ENCODE results near the gene MYL4.
"Not testable (repeated sequence)": the region's sequence is repeated elsewhere in the genome, so short reads cannot be mapped to it uniquely, and the experiment has no call there.

MYL4 gene

GRCh38 chr17:47177261-47177660 is 31.9 kb upstream of the MYL4 start:
- H3K27me3 ChIP-seq (ENCODE audit: control insufficient read depth in 1 of 2, insufficient read depth in 2 of 2, low read length in 2 of 2), result no peaks in the 10 kb centered on the region
- no peak overlapping the region for H3K9ac ChIP-seq (ENCODE audit: low read length in 2 of 2)
- no peaks in the 10 kb centered on the region for H3K9me3 ChIP-seq (ENCODE audit: control insufficient read depth in 2 of 2, low read length in 2 of 2)
- peaks cover 2 to 3% of the 10 kb centered on the region in 2 donors for H3K36me3 ChIP-seq (ENCODE audit: control insufficient read depth in 2 of 2, insufficient read depth in 2 of 2, low read length in 2 of 2)
- H3K4me1 ChIP-seq (ENCODE audit: control insufficient read depth, insufficient read depth, low read length), result no peaks in the 10 kb centered on the region
- H3K4me3 ChIP-seq (ENCODE audit: low read length in 2 of 2), result no peak overlapping the region
- no peak overlapping the region for H3K27ac ChIP-seq (ENCODE audit: low read length)

GRCh38 chr17:47179141-47179540 is 30.0 kb upstream of the MYL4 start:
- H3K27ac ChIP-seq (ENCODE audit: low read length), result no peak overlapping the region

GRCh38 chr17:47180337-47180736 is 28.8 kb upstream of the MYL4 start:
- H3K4me1 ChIP-seq (ENCODE audit: control insufficient read depth, insufficient read depth, low read length), result no peaks in the 10 kb centered on the region
- peaks cover 0 to 3% of the 10 kb centered on the region in 2 donors for H3K36me3 ChIP-seq (ENCODE audit: control insufficient read depth in 2 of 2, insufficient read depth in 2 of 2, low read length in 2 of 2)
- no peaks in the 10 kb centered on the region for H3K9me3 ChIP-seq (ENCODE audit: control insufficient read depth in 2 of 2, low read length in 2 of 2)
- H3K4me3 ChIP-seq (ENCODE audit: low read length in 2 of 2), result no peak overlapping the region
- H3K27ac ChIP-seq (ENCODE audit: low read length), result no peak overlapping the region
- no peaks in the 10 kb centered on the region for H3K27me3 ChIP-seq (ENCODE audit: control insufficient read depth in 1 of 2, insufficient read depth in 2 of 2, low read length in 2 of 2)
- no peak overlapping the region for H3K9ac ChIP-seq (ENCODE audit: low read length in 2 of 2)

More at GRCh38 chr17:47179141-47179540, 30.0 kb upstream of the MYL4 start:
- Histone ChIP-seq H3K4me1 (ENCODE audit: control insufficient read depth, insufficient read depth, low read length) (no peaks in the 10 kb centered on the region), H3K27me3 (ENCODE audit: control insufficient read depth in 1 of 2, insufficient read depth in 2 of 2, low read length in 2 of 2) (no peaks in the 10 kb centered on the region), H3K36me3 (ENCODE audit: control insufficient read depth in 2 of 2, insufficient read depth in 2 of 2, low read length in 2 of 2) (peaks cover 0 to 3% of the 10 kb centered on the region in 2 donors), H3K9ac (ENCODE audit: low read length in 2 of 2) (no peak overlapping the region), H3K4me3 (ENCODE audit: low read length in 2 of 2) (no peak overlapping the region), H3K9me3 (ENCODE audit: control insufficient read depth in 2 of 2, low read length in 2 of 2) (no peaks in the 10 kb centered on the region)

- not testable (repeated sequence) for H3K36me3 ChIP-seq (ENCODE audit: control insufficient read depth in 2 of 2, insufficient read depth in 2 of 2, low read length in 2 of 2); H3K27ac ChIP-seq (ENCODE audit: low read length); H3K4me3 ChIP-seq (ENCODE audit: low read length in 2 of 2); H3K27me3 ChIP-seq (ENCODE audit: control insufficient read depth in 1 of 2, insufficient read depth in 2 of 2, low read length in 2 of 2); H3K9me3 ChIP-seq (ENCODE audit: control insufficient read depth in 2 of 2, low read length in 2 of 2); H3K9ac ChIP-seq (ENCODE audit: low read length in 2 of 2); H3K4me1 ChIP-seq (ENCODE audit: control insufficient read depth, insufficient read depth, low read length)
Observed at GRCh38 chr17:47180988-47181387, 28.2 kb upstream of the MYL4 start.

- Histone ChIP-seq H3K36me3 (ENCODE audit: control insufficient read depth in 2 of 2, insufficient read depth in 2 of 2, low read length in 2 of 2) (peaks cover 0 to 3% of the 10 kb centered on the region in 2 donors), H3K27ac (ENCODE audit: low read length) (no peak overlapping the region), H3K9me3 (ENCODE audit: control insufficient read depth in 2 of 2, low read length in 2 of 2) (no peaks in the 10 kb centered on the region), H3K4me3 (ENCODE audit: low read length in 2 of 2) (no peak overlapping the region), H3K27me3 (ENCODE audit: control insufficient read depth in 1 of 2, insufficient read depth in 2 of 2, low read length in 2 of 2) (no peaks in the 10 kb centered on the region), H3K9ac (ENCODE audit: low read length in 2 of 2) (no peak overlapping the region), H3K4me1 (ENCODE audit: control insufficient read depth, insufficient read depth, low read length) (no peaks in the 10 kb centered on the region)
Observed at GRCh38 chr17:47184681-47185080, 24.5 kb upstream of the MYL4 start.

- peak overlapping the region; percentile 97 for H3K27ac ChIP-seq (ENCODE audit: low read length)
- H3K4me3 ChIP-seq (ENCODE audit: low read length in 2 of 2), result peak overlapping the region; percentile 80 to 95
- no peaks in the 10 kb centered on the region for H3K4me1 ChIP-seq (ENCODE audit: control insufficient read depth, insufficient read depth, low read length)
- H3K36me3 ChIP-seq (ENCODE audit: control insufficient read depth in 2 of 2, insufficient read depth in 2 of 2, low read length in 2 of 2), result no peaks in the 10 kb centered on the region
- no peaks in the 10 kb centered on the region for H3K27me3 ChIP-seq (ENCODE audit: control insufficient read depth in 1 of 2, insufficient read depth in 2 of 2, low read length in 2 of 2)
- peak overlapping the region; percentile 98 to 99 for H3K9ac ChIP-seq (ENCODE audit: low read length in 2 of 2)
- no peaks in the 10 kb centered on the region for H3K9me3 ChIP-seq (ENCODE audit: control insufficient read depth in 2 of 2, low read length in 2 of 2)
Observed at GRCh38 chr17:47188271-47188875, 20.8 kb upstream of the MYL4 start.

- Histone ChIP-seq H3K4me3 (ENCODE audit: low read length in 2 of 2) (peak within 1 kb of the TSS; percentile 80 to 95), H3K4me1 (ENCODE audit: control insufficient read depth, insufficient read depth, low read length) (no peaks in the 10 kb centered on the region), H3K36me3 (ENCODE audit: control insufficient read depth in 2 of 2, insufficient read depth in 2 of 2, low read length in 2 of 2) (no peaks in the 10 kb centered on the region), H3K9me3 (ENCODE audit: control insufficient read depth in 2 of 2, low read length in 2 of 2) (no peaks in the 10 kb centered on the region), H3K27me3 (ENCODE audit: control insufficient read depth in 1 of 2, insufficient read depth in 2 of 2, low read length in 2 of 2) (no peaks in the 10 kb centered on the region), H3K27ac (ENCODE audit: low read length) (peak within 1 kb of the TSS; percentile 97), H3K9ac (ENCODE audit: low read length in 2 of 2) (peak within 1 kb of the TSS; percentile 98 to 99)
Observed at GRCh38 chr17:47188876-47189731, 20.0 kb upstream of the MYL4 start, which contains the start of gene CDC27. Gene CDC27, minus strand, starts transcription at chr17:47189295. Its CDS starts 123 bp downstream, at chr17:47189172.

GRCh38 chr17:47189732-47190237 is 19.4 kb upstream of the MYL4 start:
- no peaks in the 10 kb centered on the region for H3K4me1 ChIP-seq (ENCODE audit: control insufficient read depth, insufficient read depth, low read length)
- no peaks in the 10 kb centered on the region for H3K9me3 ChIP-seq (ENCODE audit: control insufficient read depth in 2 of 2, low read length in 2 of 2)
- H3K4me3 ChIP-seq (ENCODE audit: low read length in 2 of 2), result peak overlapping the region; percentile 75 to 95
- H3K27me3 ChIP-seq (ENCODE audit: control insufficient read depth in 1 of 2, insufficient read depth in 2 of 2, low read length in 2 of 2), result no peaks in the 10 kb centered on the region
- no peaks in the 10 kb centered on the region for H3K36me3 ChIP-seq (ENCODE audit: control insufficient read depth in 2 of 2, insufficient read depth in 2 of 2, low read length in 2 of 2)
- H3K27ac ChIP-seq (ENCODE audit: low read length), result peak overlapping the region; percentile 97
- H3K9ac ChIP-seq (ENCODE audit: low read length in 2 of 2), result peak overlapping the region; percentile 64 to 99

- no peak overlapping the region for H3K9ac ChIP-seq (ENCODE audit: low read length in 2 of 2)
- H3K27ac ChIP-seq (ENCODE audit: low read length), result no peak overlapping the region
- H3K27me3 ChIP-seq (ENCODE audit: control insufficient read depth in 1 of 2, insufficient read depth in 2 of 2, low read length in 2 of 2), result no peaks in the 10 kb centered on the region
- H3K4me3 ChIP-seq (ENCODE audit: low read length in 2 of 2), result no peak overlapping the region
- no peaks in the 10 kb centered on the region for H3K9me3 ChIP-seq (ENCODE audit: control insufficient read depth in 2 of 2, low read length in 2 of 2)
- H3K4me1 ChIP-seq (ENCODE audit: control insufficient read depth, insufficient read depth, low read length), result no peaks in the 10 kb centered on the region
- no peaks in the 10 kb centered on the region for H3K36me3 ChIP-seq (ENCODE audit: control insufficient read depth in 2 of 2, insufficient read depth in 2 of 2, low read length in 2 of 2)
Observed at GRCh38 chr17:47190243-47190642, 18.9 kb upstream of the MYL4 start.

- no peaks in the 10 kb centered on the region for H3K4me1 ChIP-seq (ENCODE audit: control insufficient read depth, insufficient read depth, low read length)
- H3K4me3 ChIP-seq (ENCODE audit: low read length in 2 of 2), result no peak overlapping the region
- no peak overlapping the region for H3K27ac ChIP-seq (ENCODE audit: low read length)
- no peaks in the 10 kb centered on the region for H3K9me3 ChIP-seq (ENCODE audit: control insufficient read depth in 2 of 2, low read length in 2 of 2)
- no peaks in the 10 kb centered on the region for H3K36me3 ChIP-seq (ENCODE audit: control insufficient read depth in 2 of 2, insufficient read depth in 2 of 2, low read length in 2 of 2)
- no peaks in the 10 kb centered on the region for H3K27me3 ChIP-seq (ENCODE audit: control insufficient read depth in 1 of 2, insufficient read depth in 2 of 2, low read length in 2 of 2)
- H3K9ac ChIP-seq (ENCODE audit: low read length in 2 of 2), result no peak overlapping the region
Observed at GRCh38 chr17:47190770-47191169, 18.4 kb upstream of the MYL4 start.
